ENCODE measurements around the gene CELSR2. TPM values are rescaled to one million over a fixed set of nuclear protein-coding genes. Genes with fewer than 3 reads are reported as not detected.

CELSR2 gene
- total RNA-seq, 1 experiment from 2014 or later = 8.3 TPM

GRCh38 chr1:109296782-109297181 lies 47.4 kb downstream of the CELSR2 start:
- no peak overlapping the region for H3K27ac Mint-ChIP-seq (ENCODE audit: unreplicated experiment)
- no TSS peak for BruUV-seq (replicated peaks)
- no peaks in the 10 kb centered on the region for H3K4me1 Mint-ChIP-seq (ENCODE audit: low read depth, unreplicated experiment)
- TF ChIP-seq CTCF (IDR thresholded peaks at IDR 0.05; ENCODE audit: insufficient read depth in 1 of 2, low read depth in 1 of 2, low read length in 1 of 2, severe bottlenecking in 1 of 2, unreplicated experiment in 1 of 2) = no peak
- intact Hi-C loops (cut with micrococcal nuclease; ENCODE audit: unreplicated experiment) = no loop called here
- no peak overlapping the region for H3K4me3 ChIP-seq (ENCODE audit: low read depth, low read length)
- H3K36me3 ChIP-seq (ENCODE audit: control insufficient read depth, insufficient read depth, low read length) = no peaks in the 10 kb centered on the region
- H3K9me3 Mint-ChIP-seq (ENCODE audit: unreplicated experiment) = no peaks in the 10 kb centered on the region
- H3K4me1 ChIP-seq = peaks cover 11% of the 10 kb centered on the region
- no peaks in the 10 kb centered on the region for H3K9me3 ChIP-seq
- ChIA-PET POLR2A (interaction anchor here (0.8 kb wide), 1 partner anchor 14 kb away, joined by 4 read pairs; the partner anchor contains the start of gene PSRC1), CTCF (interaction anchor here (0.8 kb wide), 1 partner anchor 11 kb away, joined by 3 read pairs; no protein-coding TSS in a partner anchor)
- H3K27me3 ChIP-seq (replicated peaks; ENCODE audit: control insufficient read depth, insufficient read depth, low read length) = no peaks in the 10 kb centered on the region
- no peaks in the 10 kb centered on the region for H3K27me3 Mint-ChIP-seq (ENCODE audit: insufficient read depth, unreplicated experiment)
- no peak overlapping the region for H3K4me3 Mint-ChIP-seq (ENCODE audit: unreplicated experiment)
- H3K36me3 Mint-ChIP-seq (ENCODE audit: insufficient read depth, unreplicated experiment) = no peaks in the 10 kb centered on the region
- DNase-seq = no peak

- no peak overlapping the region for H3K4me3 Mint-ChIP-seq (ENCODE audit: unreplicated experiment)
- BruUV-seq (replicated peaks) = no TSS peak
- H3K36me3 Mint-ChIP-seq (ENCODE audit: insufficient read depth, unreplicated experiment) = no peaks in the 10 kb centered on the region
- no peaks in the 10 kb centered on the region for H3K36me3 ChIP-seq (ENCODE audit: control insufficient read depth, insufficient read depth, low read length)
- no peak overlapping the region for H3K4me3 ChIP-seq (ENCODE audit: low read depth, low read length)
- intact Hi-C loops (cut with micrococcal nuclease; ENCODE audit: unreplicated experiment) = no loop called here
- no peak for TF ChIP-seq CTCF (IDR thresholded peaks at IDR 0.05; ENCODE audit: insufficient read depth in 1 of 2, low read depth in 1 of 2, low read length in 1 of 2, severe bottlenecking in 1 of 2, unreplicated experiment in 1 of 2)
- H3K27me3 ChIP-seq (replicated peaks; ENCODE audit: control insufficient read depth, insufficient read depth, low read length) = no peaks in the 10 kb centered on the region
- H3K27me3 Mint-ChIP-seq (ENCODE audit: insufficient read depth, unreplicated experiment) = no peaks in the 10 kb centered on the region
- no peaks in the 10 kb centered on the region for H3K9me3 Mint-ChIP-seq (ENCODE audit: unreplicated experiment)
- no peak overlapping the region for H3K27ac Mint-ChIP-seq (ENCODE audit: unreplicated experiment)
- no peaks in the 10 kb centered on the region for H3K4me1 Mint-ChIP-seq (ENCODE audit: low read depth, unreplicated experiment)
- ChIA-PET POLR2A (no interaction called here), CTCF (no interaction called here)
- DNase-seq = peak in 1 of 2 experiments; percentile 20
- H3K9me3 ChIP-seq = no peaks in the 10 kb centered on the region
- peaks cover 11% of the 10 kb centered on the region for H3K4me1 ChIP-seq
These were observed 49.6 kb downstream of the CELSR2 start for GRCh38 chr1:109298666-109299557.

GRCh38 chr1:109299558-109300343 lies 50.4 kb downstream of the CELSR2 start:
- H3K36me3 Mint-ChIP-seq (ENCODE audit: insufficient read depth, unreplicated experiment) = no peaks in the 10 kb centered on the region
- Histone ChIP-seq H3K4me3 (ENCODE audit: low read depth, low read length) (no peak overlapping the region), H3K27me3 (replicated peaks; ENCODE audit: control insufficient read depth, insufficient read depth, low read length) (no peaks in the 10 kb centered on the region), H3K4me1 (peaks cover 11% of the 10 kb centered on the region), H3K9me3 (no peaks in the 10 kb centered on the region), H3K36me3 (ENCODE audit: control insufficient read depth, insufficient read depth, low read length) (no peaks in the 10 kb centered on the region)
- no peak overlapping the region for H3K27ac Mint-ChIP-seq (ENCODE audit: unreplicated experiment)
- H3K4me1 Mint-ChIP-seq (ENCODE audit: low read depth, unreplicated experiment) = no peaks in the 10 kb centered on the region
- no peak for DNase-seq
- CTCF ChIA-PET = no interaction called here
- no TSS peak for BruUV-seq (replicated peaks)
- intact Hi-C loops (cut with micrococcal nuclease; ENCODE audit: unreplicated experiment) = no loop called here
- H3K27me3 Mint-ChIP-seq (ENCODE audit: insufficient read depth, unreplicated experiment) = no peaks in the 10 kb centered on the region
- TF ChIP-seq CTCF (IDR thresholded peaks at IDR 0.05; ENCODE audit: insufficient read depth in 1 of 2, low read depth in 1 of 2, low read length in 1 of 2, severe bottlenecking in 1 of 2, unreplicated experiment in 1 of 2) = no peak
- no peaks in the 10 kb centered on the region for H3K9me3 Mint-ChIP-seq (ENCODE audit: unreplicated experiment)
- POLR2A ChIA-PET = no interaction called here
- no peak overlapping the region for H3K4me3 Mint-ChIP-seq (ENCODE audit: unreplicated experiment)
